Activated T-helper 2 cell treated with anti-CD3 and anti-CD28 coated beads, Interferon-gamma antibody, Interleukin-2, Interleukin-4, amounts not matched to agents 10 μg/mL and 5 μg/mL and 100 μg/mL, durations not matched to agents 14 hours and 24 hours and 36 hours (primary cell): ENCODE measurements around the gene SDHAF1. TPM values are rescaled to one million over a fixed set of nuclear protein-coding genes. Genes with fewer than 3 reads are reported as not detected.
A peak's percentile ranks its signal among the peaks of the same experiment; 100 is the strongest.
"Not testable (repeated sequence)": the region's sequence is repeated elsewhere in the genome, so short reads cannot be mapped to it uniquely, and the experiment has no call there.

Experiments used
- DNase-seq: peaks from one replicate; pipeline ENCODE4 v3.0.0; 2021; ENCODE audit warnings: low spot score
- H3K27ac Mint-ChIP-seq: one replicate; pipeline ENCODE4 v1.8.0; 2021; ENCODE audit warnings: mixed read lengths
- H3K27me3 Mint-ChIP-seq: one replicate; pipeline ENCODE4 v1.8.0; 2021; ENCODE audit warnings: low read depth, mixed read lengths
- H3K36me3 Mint-ChIP-seq: one replicate; pipeline ENCODE4 v1.8.0; 2021; ENCODE audit warnings: low read depth, mixed read lengths
- H3K4me1 Mint-ChIP-seq: one replicate; pipeline ENCODE4 v1.8.0; 2021; ENCODE audit warnings: low read depth, mixed read lengths
- H3K4me3 Mint-ChIP-seq: one replicate; pipeline ENCODE4 v1.8.0; 2021; ENCODE audit warnings: low read depth, mild to moderate bottlenecking, moderate library complexity, mixed read lengths
- H3K9me3 Mint-ChIP-seq: one replicate; pipeline ENCODE4 v1.8.0; 2021; ENCODE audit warnings: mixed read lengths
- intact Hi-C: fragments of 100-400 bp; cut with micrococcal nuclease; formaldehyde crosslinking; loops from one replicate; pipeline ENCODE4 v1.15.1; 2023
- total RNA-seq: library from RNA; stranded (reverse); gene quantifications from 2 replicates; pipeline ENCODE4 v1.2.3, GENCODE V29; 2022

Gene SDHAF1
- total RNA-seq, 1 donor from 2014 or later, result 20.8 TPM

DNA sequence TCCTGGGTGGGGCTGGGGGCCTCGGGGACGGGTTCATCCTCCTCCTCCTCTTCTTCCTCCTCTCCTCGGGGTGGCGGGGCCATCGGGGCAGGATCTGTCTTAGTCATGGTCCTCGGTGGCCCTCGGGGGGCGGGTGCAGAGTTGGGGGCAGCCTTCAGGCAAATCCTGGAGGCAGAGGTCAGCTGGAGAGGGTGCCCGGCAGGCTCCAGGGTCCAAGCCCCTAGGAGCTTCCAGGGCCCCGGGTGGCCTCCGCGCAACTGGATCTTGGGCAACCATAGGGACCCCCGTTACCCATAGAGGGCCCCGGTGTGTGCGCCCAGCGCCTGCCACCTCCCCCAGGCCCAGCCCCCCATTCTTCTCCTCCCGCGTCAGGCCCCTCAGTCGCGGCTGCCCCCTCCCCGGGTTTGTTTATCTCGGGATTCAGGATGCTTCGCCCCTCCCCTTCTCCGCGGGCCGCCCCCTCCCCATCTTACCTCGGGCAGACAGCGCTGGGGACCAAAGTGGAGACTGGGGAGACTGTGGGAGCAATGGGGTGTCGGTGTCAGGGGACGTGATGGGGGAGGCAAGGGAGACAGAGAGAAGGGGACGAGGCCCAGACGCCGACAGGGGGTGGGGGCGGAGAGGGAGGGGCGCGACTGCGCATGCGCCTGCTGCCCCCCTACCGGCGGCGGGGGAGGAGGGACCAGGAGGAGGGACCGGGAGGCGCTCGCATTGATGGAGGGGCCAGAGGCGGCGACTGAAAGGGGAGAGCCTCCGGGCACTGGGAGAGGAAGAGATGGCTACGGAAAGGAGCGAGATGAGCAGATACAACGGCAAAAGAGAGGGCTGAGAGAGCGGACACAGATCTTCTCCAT lies 37.5 kb downstream of the SDHAF1 start, which contains the start of gene CLIP3:
TSS of gene CLIP3 (minus strand) at position 623 of the 854 bp plus-strand sequence. CDS start at position 107, 516 bp downstream.
- peaks cover 33% of the 10 kb centered on the region for H3K4me1 Mint-ChIP-seq
- intact Hi-C loops, result no loop called here
- no peaks in the 10 kb centered on the region for H3K27me3 Mint-ChIP-seq
- peaks cover 24% of the 10 kb centered on the region for H3K36me3 Mint-ChIP-seq
- DNase-seq, result peak; percentile 30
- peak within 1 kb of the TSS; percentile 59 for H3K4me3 Mint-ChIP-seq
- H3K9me3 Mint-ChIP-seq, result no peaks in the 10 kb centered on the region
- H3K27ac Mint-ChIP-seq, result no peak within 1 kb of the TSS

DNA sequence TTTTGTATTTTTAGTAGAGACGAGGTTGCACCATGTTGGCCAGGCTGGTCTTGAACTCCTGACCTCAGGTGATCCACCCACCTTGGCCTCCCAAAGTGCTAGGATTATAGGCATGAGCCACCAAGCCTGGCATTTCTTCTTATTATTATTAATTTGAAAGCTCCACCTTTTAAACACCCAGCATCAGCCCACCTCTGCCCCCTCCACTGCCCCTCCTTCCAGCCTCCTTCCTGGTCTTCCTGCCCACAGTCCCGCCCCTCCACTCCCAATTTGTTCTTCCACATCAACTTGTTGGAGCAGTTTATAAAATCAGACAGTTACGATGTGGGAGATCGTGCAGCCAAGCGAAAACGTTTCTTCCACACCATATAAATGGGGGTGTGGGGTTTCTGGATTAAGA lies 45.5 kb downstream of the SDHAF1 start:
- Mint-ChIP-seq H3K4me3 (no peak overlapping the region), H3K9me3 (no peaks in the 10 kb centered on the region), H3K36me3 (peaks cover 8% of the 10 kb centered on the region), H3K4me1 (peaks cover 14% of the 10 kb centered on the region), H3K27ac (no peak overlapping the region), H3K27me3 (no peaks in the 10 kb centered on the region)
- no peak for DNase-seq
- intact Hi-C loops, result no loop called here

DNA sequence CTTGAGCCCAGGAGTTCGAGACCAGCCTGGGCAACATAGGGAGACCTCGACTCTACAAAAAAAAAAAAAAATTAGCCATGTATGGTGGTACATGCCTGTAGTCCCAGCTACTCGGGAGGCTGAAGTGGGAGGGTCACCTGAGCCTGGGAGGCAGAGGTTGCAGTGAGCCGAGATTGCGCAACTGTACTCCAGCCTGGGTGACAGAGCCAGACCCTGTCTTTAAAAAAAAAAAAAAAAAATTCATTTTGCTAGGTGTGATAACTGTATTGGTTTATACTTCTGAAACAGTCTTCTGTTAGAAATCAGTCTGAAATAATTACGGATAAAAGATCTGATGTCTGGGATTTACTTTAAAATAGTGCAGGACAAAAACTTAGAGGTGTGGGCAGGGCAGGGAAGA lies 46.1 kb downstream of the SDHAF1 start:
- H3K4me3 Mint-ChIP-seq, H3K27me3 Mint-ChIP-seq, DNase-seq, H3K4me1 Mint-ChIP-seq, H3K27ac Mint-ChIP-seq, intact Hi-C loops, H3K9me3 Mint-ChIP-seq, H3K36me3 Mint-ChIP-seq: not testable (repeated sequence)

DNA sequence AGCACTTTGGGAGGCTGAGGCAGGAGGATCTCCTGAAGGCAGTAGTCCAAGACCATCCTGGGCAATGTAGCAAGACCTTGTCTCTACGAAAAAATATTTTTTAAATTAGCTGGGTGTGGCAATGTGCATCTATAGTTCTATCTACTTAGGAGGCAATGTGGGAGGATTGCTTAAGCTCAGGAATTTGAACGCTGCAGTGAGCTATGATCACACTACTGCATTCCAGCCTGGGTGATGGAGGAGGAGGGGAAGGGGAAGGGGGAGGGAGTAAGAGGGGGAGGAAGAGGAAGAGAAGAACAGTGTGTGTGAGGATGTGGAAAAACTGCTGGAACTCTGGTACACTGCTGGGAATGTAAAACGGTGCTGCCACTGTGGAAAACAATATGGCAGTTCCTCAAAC lies 46.8 kb downstream of the SDHAF1 start:
- H3K27me3 Mint-ChIP-seq, result no peaks in the 10 kb centered on the region
- H3K36me3 Mint-ChIP-seq, result peaks cover 10% of the 10 kb centered on the region
- H3K4me3 Mint-ChIP-seq, result no peak overlapping the region
- H3K4me1 Mint-ChIP-seq, result peaks cover 6% of the 10 kb centered on the region
- no peak for DNase-seq
- intact Hi-C loops, result no loop called here
- no peaks in the 10 kb centered on the region for H3K9me3 Mint-ChIP-seq
- no peak overlapping the region for H3K27ac Mint-ChIP-seq

DNA sequence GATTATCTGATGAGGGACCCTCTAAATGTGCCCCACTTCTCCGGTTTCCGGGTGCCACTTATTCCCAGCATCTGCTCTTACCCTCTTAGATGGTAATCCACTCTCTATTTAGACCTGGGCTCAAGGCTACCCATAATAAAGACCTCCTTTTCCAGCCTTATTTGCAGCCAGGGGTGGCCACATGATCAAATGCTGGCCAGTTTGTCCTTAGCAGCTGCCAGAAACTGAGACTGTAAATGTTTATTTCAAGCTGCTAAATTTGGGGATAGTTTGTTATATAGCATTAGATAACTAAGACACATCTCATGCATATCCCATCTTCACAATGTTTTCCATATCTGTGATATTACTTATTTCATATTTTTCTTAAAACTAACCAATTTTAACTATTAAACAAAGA lies 49.0 kb downstream of the SDHAF1 start:
- Mint-ChIP-seq H3K36me3 (peaks cover 10% of the 10 kb centered on the region), H3K4me3 (no peak overlapping the region), H3K4me1 (no peaks in the 10 kb centered on the region), H3K27me3 (no peaks in the 10 kb centered on the region), H3K9me3 (no peaks in the 10 kb centered on the region), H3K27ac (no peak overlapping the region)
- DNase-seq, result no peak
- intact Hi-C loops, result no loop called here

Other genes with a start within 250 kb of the SDHAF1 start
- 27.4 and 30.8 TPM in 2 replicates for gene U2AF1L4, start 249.8 kb upstream of the SDHAF1 start, total RNA-seq
- gene PSENEN, start 249.5 kb upstream of the SDHAF1 start, total RNA-seq, result 45.1 and 46.9 TPM in 2 replicates
- 9.9 and 10.0 TPM in 2 replicates for gene LIN37, start 246.6 kb upstream of the SDHAF1 start, total RNA-seq
- 0.14 and 0.21 TPM in 2 replicates for gene HSPB6, start 238.2 kb upstream of the SDHAF1 start, total RNA-seq
- 40.1 and 41.2 TPM in 2 replicates for gene PROSER3, start 237.0 kb upstream of the SDHAF1 start, total RNA-seq
- gene ARHGAP33, start 219.6 kb upstream of the SDHAF1 start, total RNA-seq, result 29.1 and 33.0 TPM in 2 replicates
- gene PRODH2, start 182.3 kb upstream of the SDHAF1 start, total RNA-seq, result not detected in 2 replicates
- 0.05 TPM in 1 of 2 replicates, not detected in the other for gene NPHS1, start 142.7 kb upstream of the SDHAF1 start, total RNA-seq
- 0.18 and 0.39 TPM in 2 replicates for gene KIRREL2, start 138.3 kb upstream of the SDHAF1 start, total RNA-seq
- 1.2 and 1.4 TPM in 2 replicates for gene APLP1, start 126.6 kb upstream of the SDHAF1 start, total RNA-seq
- gene NFKBID, start 94.6 kb upstream of the SDHAF1 start, total RNA-seq, result 109 and 117 TPM in 2 replicates
- gene HCST, start 92.7 kb upstream of the SDHAF1 start, total RNA-seq, result 53.9 and 57.2 TPM in 2 replicates
- 0.39 TPM in 1 of 2 replicates, not detected in the other for gene TYROBP, start 86.9 kb upstream of the SDHAF1 start, total RNA-seq
- gene LRFN3, start 58.8 kb upstream of the SDHAF1 start, total RNA-seq, result 10.7 and 10.8 TPM in 2 replicates
- 1.9 and 2.6 TPM in 2 replicates for gene SYNE4, start 13.6 kb downstream of the SDHAF1 start, total RNA-seq
- gene ALKBH6, start 19.0 kb downstream of the SDHAF1 start, total RNA-seq, result 49.9 and 54.3 TPM in 2 replicates
- gene CLIP3, start 37.7 kb downstream of the SDHAF1 start, total RNA-seq, result 1.9 and 2.4 TPM in 2 replicates
- 1.8 and 2.2 TPM in 2 replicates for gene THAP8, start 59.1 kb downstream of the SDHAF1 start, total RNA-seq
- gene WDR62, start 59.7 kb downstream of the SDHAF1 start, total RNA-seq, result 22.3 and 22.5 TPM in 2 replicates
- not detected in 2 replicates for gene OVOL3, start 116.0 kb downstream of the SDHAF1 start, total RNA-seq
- gene POLR2I, start 119.7 kb downstream of the SDHAF1 start, total RNA-seq, result 68.9 and 75.3 TPM in 2 replicates
- gene TBCB, start 120.3 kb downstream of the SDHAF1 start, total RNA-seq, result 143 and 147 TPM in 2 replicates
- gene CAPNS1, start 144.9 kb downstream of the SDHAF1 start, total RNA-seq, result 424 and 431 TPM in 2 replicates
- not detected in 2 replicates for gene COX7A1, start 157.3 kb downstream of the SDHAF1 start, total RNA-seq
- gene ZNF565, start 219.5 kb downstream of the SDHAF1 start, total RNA-seq, result 1.5 and 2.4 TPM in 2 replicates
- 82.3 and 86.4 TPM in 2 replicates for gene ZNF146, start 219.9 kb downstream of the SDHAF1 start, total RNA-seq